ENCODE data around the gene HERPUD1. TPM values are rescaled to one million over a fixed set of nuclear protein-coding genes. Genes with fewer than 3 reads are reported as not detected.

Gene HERPUD1
- total RNA-seq, 1 experiment from 2014 or later, result 28.9 TPM

DNA sequence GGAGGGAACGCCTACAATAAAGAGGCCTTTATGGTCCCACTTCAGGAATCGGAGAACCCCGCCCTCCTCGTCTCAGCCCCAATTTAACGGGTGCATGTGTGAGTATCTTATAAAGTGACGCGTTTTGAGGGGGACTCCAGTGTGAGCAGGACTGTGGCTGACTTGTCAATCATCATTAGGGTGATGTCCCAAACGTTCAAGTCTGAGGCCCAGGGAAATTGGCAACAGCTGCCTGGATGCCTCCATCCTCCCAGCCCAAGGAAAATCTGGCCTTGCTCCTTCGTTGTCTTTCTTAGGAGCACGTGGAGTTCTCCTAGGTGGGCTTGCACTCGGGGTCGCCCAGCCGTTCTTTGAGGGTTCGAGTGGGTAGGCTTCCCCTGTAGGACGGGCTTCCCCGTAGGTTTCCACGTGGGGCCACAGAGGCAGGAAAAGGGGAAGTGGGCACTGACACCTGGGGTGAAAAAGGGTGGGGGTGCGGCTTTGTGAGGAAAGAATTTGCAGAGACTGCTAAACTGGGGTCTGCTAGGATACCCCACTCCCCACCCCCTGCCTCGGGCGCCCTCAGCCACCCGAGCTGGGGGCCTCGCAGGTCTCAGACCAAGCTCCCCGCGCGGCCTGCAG, 561 bp upstream of the HERPUD1 start:
- no peaks in the 10 kb centered on the region for H3K9me3 ChIP-seq (ENCODE audit: control insufficient read depth, low read depth, low read length)
- no CpG with 5 or more reads among the region's 25 CpGs for WGBS (ENCODE audit: extremely low coverage, insufficient read length, low lambda C conversion rate)
- H4K5ac ChIP-seq (ENCODE audit: insufficient read length, low read depth, low read length), result peak overlapping the region; percentile 77

More for the DNA sequence above, 561 bp upstream of the HERPUD1 start:
- Mint-ChIP-seq H3K27ac (peak overlapping the region; percentile 94 to 98 (median 97)), H3K4me3 (peak overlapping the region; percentile 76 to 94), H3K4me1 (peaks cover 21 to 23% of the 10 kb centered on the region in 2 experiments), H3K36me3 (ENCODE audit: insufficient read depth in 1 of 3, low read depth in 3 of 3) (peaks cover 5 to 21% (median 18%) of the 10 kb centered on the region in 3 experiments), H3K27me3 (ENCODE audit: low read depth) (no peaks in the 10 kb centered on the region; the same call in 1 of the 2 replicates), H3K9me3 (no peaks in the 10 kb centered on the region)
- peak overlapping the region; percentile 43 for H3T11ph ChIP-seq (ENCODE audit: low read length)
- H3K4me2 ChIP-seq (ENCODE audit: insufficient read depth, insufficient read length, low read length), result no peak overlapping the region
- no peak overlapping the region for H3K56ac ChIP-seq (ENCODE audit: insufficient read length, low read depth, low read length)
- peak overlapping the region; percentile 89 for H2BK12ac ChIP-seq (ENCODE audit: insufficient read length, low read depth, low read length)
- DNase-seq, result no peak
- no peak overlapping the region for H3K27ac ChIP-seq (ENCODE audit: insufficient read length, low read depth, low read length)
- peak overlapping the region; percentile 14 for H2BK120ac ChIP-seq (ENCODE audit: low read depth, low read length, poor library complexity, severe bottlenecking)
- peak overlapping the region; percentile 87 for H4K91ac ChIP-seq (ENCODE audit: insufficient read length, low read depth, low read length)
- peak overlapping the region; percentile 63 for H3K9ac ChIP-seq (ENCODE audit: extremely low read depth, insufficient read length, low read length)
- H3K23ac ChIP-seq (ENCODE audit: insufficient read length, low read depth, low read length), result no peak overlapping the region
- H3K27me3 ChIP-seq (ENCODE audit: insufficient read depth, low read length), result no peaks in the 10 kb centered on the region
- peaks cover 11% of the 10 kb centered on the region for H3K23me2 ChIP-seq (ENCODE audit: insufficient read length, low read depth, low read length, poor library complexity, severe bottlenecking)
- peaks cover 2% of the 10 kb centered on the region for H3K79me1 ChIP-seq (ENCODE audit: insufficient read depth, low read depth, low read length, poor library complexity, severe bottlenecking)
- no peak overlapping the region for H2BK15ac ChIP-seq (ENCODE audit: low read depth, low read length)
- peaks cover 9% of the 10 kb centered on the region; the same call in 1 of the 2 replicates for H3K79me2 ChIP-seq (ENCODE audit: insufficient read depth, low read length)
- no peak overlapping the region for H2BK20ac ChIP-seq (ENCODE audit: low read depth, low read length, poor library complexity, severe bottlenecking)
- H4K8ac ChIP-seq (replicated peaks; ENCODE audit: insufficient read length, low read depth, low read length), result no peak overlapping the region
- H3K4ac ChIP-seq (ENCODE audit: low read depth, low read length), result peak overlapping the region; percentile 33; the same call in 1 of the 2 replicates
- peak overlapping the region; percentile 83 for H3K14ac ChIP-seq (ENCODE audit: insufficient read depth, low read length)
- H3K4me1 ChIP-seq (ENCODE audit: insufficient read depth, low read length), result peaks cover 3% of the 10 kb centered on the region; the same call in 1 of the 2 replicates
- TF ChIP-seq, protein P1, sequence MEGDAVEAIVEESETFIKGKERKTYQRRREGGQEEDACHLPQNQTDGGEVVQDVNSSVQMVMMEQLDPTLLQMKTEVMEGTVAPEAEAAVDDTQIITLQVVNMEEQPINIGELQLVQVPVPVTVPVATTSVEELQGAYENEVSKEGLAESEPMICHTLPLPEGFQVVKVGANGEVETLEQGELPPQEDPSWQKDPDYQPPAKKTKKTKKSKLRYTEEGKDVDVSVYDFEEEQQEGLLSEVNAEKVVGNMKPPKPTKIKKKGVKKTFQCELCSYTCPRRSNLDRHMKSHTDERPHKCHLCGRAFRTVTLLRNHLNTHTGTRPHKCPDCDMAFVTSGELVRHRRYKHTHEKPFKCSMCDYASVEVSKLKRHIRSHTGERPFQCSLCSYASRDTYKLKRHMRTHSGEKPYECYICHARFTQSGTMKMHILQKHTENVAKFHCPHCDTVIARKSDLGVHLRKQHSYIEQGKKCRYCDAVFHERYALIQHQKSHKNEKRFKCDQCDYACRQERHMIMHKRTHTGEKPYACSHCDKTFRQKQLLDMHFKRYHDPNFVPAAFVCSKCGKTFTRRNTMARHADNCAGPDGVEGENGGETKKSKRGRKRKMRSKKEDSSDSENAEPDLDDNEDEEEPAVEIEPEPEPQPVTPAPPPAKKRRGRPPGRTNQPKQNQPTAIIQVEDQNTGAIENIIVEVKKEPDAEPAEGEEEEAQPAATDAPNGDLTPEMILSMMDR (conservative IDR thresholded peaks at IDR 0.05), result no peak
- no peaks in the 10 kb centered on the region for H4K20me1 ChIP-seq (ENCODE audit: control insufficient read depth, insufficient read depth, insufficient read length)
- no peak overlapping the region for H2AK5ac ChIP-seq (ENCODE audit: insufficient read length, low read length)
- no peak overlapping the region for H2AFZ ChIP-seq (ENCODE audit: low read length)
- H2BK5ac ChIP-seq (ENCODE audit: insufficient read length, low read length), result no peak overlapping the region
- H3K18ac ChIP-seq (ENCODE audit: insufficient read length, low read depth, low read length), result peak overlapping the region; percentile 92

Data from H9 (cell line).